ENCODE results near the gene SERTAD2.

The SERTAD2 gene

GRCh38 chr2:64593035-64593655, 60.6 kb downstream of the SERTAD2 start:
- in situ Hi-C loops (cut with HindIII; ENCODE audit: low pct_unique_long_range_greater_than_20kb, low sequenced_read_pairs) = no loop called here
- no peak for DNase-seq (ENCODE audit: low read depth in 1 of 2, low spot score in 1 of 2)
- no peak for TF ChIP-seq JUND (IDR thresholded peaks at IDR 0.05; ENCODE audit: low read depth)

- in situ Hi-C loops (cut with HindIII; ENCODE audit: low pct_unique_long_range_greater_than_20kb, low sequenced_read_pairs) = no loop called here
- DNase-seq (ENCODE audit: low read depth in 1 of 2, low spot score in 1 of 2) = no peak
- no peak for TF ChIP-seq JUND (IDR thresholded peaks at IDR 0.05; ENCODE audit: low read depth)
These were observed 62.5 kb downstream of the SERTAD2 start for GRCh38 chr2:64591188-64591587.

GRCh38 chr2:64587561-64587960, 66.2 kb downstream of the SERTAD2 start:
- DNase-seq (ENCODE audit: low read depth in 1 of 2, low spot score in 1 of 2) = no peak
- no peak for TF ChIP-seq JUND (IDR thresholded peaks at IDR 0.05; ENCODE audit: low read depth)
- in situ Hi-C loops (cut with HindIII; ENCODE audit: low pct_unique_long_range_greater_than_20kb, low sequenced_read_pairs) = no loop called here

GRCh38 chr2:64586883-64587481, 66.7 kb downstream of the SERTAD2 start:
- DNase-seq (ENCODE audit: low read depth in 1 of 2, low spot score in 1 of 2) = peak; percentile 27 to 55
- no peak for TF ChIP-seq JUND (IDR thresholded peaks at IDR 0.05; ENCODE audit: low read depth)
- in situ Hi-C loops (cut with HindIII; ENCODE audit: low pct_unique_long_range_greater_than_20kb, low sequenced_read_pairs) = no loop called here

GRCh38 chr2:64586054-64586453, 67.7 kb downstream of the SERTAD2 start:
- in situ Hi-C loops (cut with HindIII; ENCODE audit: low pct_unique_long_range_greater_than_20kb, low sequenced_read_pairs) = no loop called here
- DNase-seq (ENCODE audit: low read depth in 1 of 2, low spot score in 1 of 2) = no peak
- no peak for TF ChIP-seq JUND (IDR thresholded peaks at IDR 0.05; ENCODE audit: low read depth)

GRCh38 chr2:64582774-64583340, 70.9 kb downstream of the SERTAD2 start:
- TF ChIP-seq JUND (IDR thresholded peaks at IDR 0.05; ENCODE audit: low read depth) = no peak
- no peak for DNase-seq (ENCODE audit: low read depth in 1 of 2, low spot score in 1 of 2)
- in situ Hi-C loops (cut with HindIII; ENCODE audit: low pct_unique_long_range_greater_than_20kb, low sequenced_read_pairs) = no loop called here

- in situ Hi-C loops (cut with HindIII; ENCODE audit: low pct_unique_long_range_greater_than_20kb, low sequenced_read_pairs) = no loop called here
- DNase-seq (ENCODE audit: low read depth in 1 of 2, low spot score in 1 of 2) = no peak
- TF ChIP-seq JUND (IDR thresholded peaks at IDR 0.05; ENCODE audit: low read depth) = no peak
These were observed 71.8 kb downstream of the SERTAD2 start for GRCh38 chr2:64581777-64582539.

Data from T47D (cell line).